ENCODE results near the gene GNA12.

DNA sequence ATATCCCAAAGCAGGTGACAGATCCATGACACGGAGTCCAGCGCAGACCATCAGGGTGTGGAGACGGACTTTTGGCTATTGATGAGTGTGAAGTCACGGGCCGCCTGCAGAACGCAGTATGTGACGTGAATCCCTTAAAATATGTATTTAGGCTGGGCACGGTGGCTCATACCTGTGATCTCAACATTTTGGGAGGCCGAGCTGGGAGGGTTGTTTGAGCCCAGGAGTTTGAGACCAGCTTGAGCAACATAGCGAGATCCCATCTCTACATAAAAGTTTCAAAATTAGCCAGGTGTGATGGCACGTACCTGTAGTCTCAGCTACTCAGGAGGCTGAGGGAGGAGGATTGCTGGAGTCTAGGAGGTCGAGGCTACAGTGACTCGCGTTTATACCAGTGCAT is 158.0 kb downstream of the GNA12 start:
- TF ChIP-seq, protein P1, sequence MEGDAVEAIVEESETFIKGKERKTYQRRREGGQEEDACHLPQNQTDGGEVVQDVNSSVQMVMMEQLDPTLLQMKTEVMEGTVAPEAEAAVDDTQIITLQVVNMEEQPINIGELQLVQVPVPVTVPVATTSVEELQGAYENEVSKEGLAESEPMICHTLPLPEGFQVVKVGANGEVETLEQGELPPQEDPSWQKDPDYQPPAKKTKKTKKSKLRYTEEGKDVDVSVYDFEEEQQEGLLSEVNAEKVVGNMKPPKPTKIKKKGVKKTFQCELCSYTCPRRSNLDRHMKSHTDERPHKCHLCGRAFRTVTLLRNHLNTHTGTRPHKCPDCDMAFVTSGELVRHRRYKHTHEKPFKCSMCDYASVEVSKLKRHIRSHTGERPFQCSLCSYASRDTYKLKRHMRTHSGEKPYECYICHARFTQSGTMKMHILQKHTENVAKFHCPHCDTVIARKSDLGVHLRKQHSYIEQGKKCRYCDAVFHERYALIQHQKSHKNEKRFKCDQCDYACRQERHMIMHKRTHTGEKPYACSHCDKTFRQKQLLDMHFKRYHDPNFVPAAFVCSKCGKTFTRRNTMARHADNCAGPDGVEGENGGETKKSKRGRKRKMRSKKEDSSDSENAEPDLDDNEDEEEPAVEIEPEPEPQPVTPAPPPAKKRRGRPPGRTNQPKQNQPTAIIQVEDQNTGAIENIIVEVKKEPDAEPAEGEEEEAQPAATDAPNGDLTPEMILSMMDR (IDR thresholded peaks at IDR 0.05; ENCODE audit: insufficient read depth, low read length), result no peak
- no peak for TF ChIP-seq POLR2AphosphoS5 (IDR thresholded peaks at IDR 0.05; ENCODE audit: low read depth)

Measured in HL-60 (cell line).